Measurements from ENCODE around the gene OXTR. TPM values are rescaled to one million over a fixed set of nuclear protein-coding genes. Genes with fewer than 3 reads are reported as not detected.

Gene OXTR
- total RNA-seq, 1 donor from 2014 or later: 0.70 TPM

GRCh38 chr3:8777201-8777977, 8.0 kb upstream of the OXTR start:
- DNase-seq: no peak
- Mint-ChIP-seq H3K9me3 (no peaks in the 10 kb centered on the region), H3K27me3 (peaks cover 2% of the 10 kb centered on the region), H3K4me1 (no peaks in the 10 kb centered on the region), H3K36me3 (ENCODE audit: low read depth) (no peaks in the 10 kb centered on the region), H3K27ac (no peak overlapping the region), H3K4me3 (no peak overlapping the region)
- intact Hi-C loops (cut with micrococcal nuclease): no loop called here

GRCh38 chr3:8776406-8776805, 7.0 kb upstream of the OXTR start:
- no peak for DNase-seq
- Mint-ChIP-seq H3K4me1 (no peaks in the 10 kb centered on the region), H3K27me3 (peaks cover 3% of the 10 kb centered on the region), H3K4me3 (no peak overlapping the region), H3K9me3 (no peaks in the 10 kb centered on the region), H3K27ac (no peak overlapping the region), H3K36me3 (ENCODE audit: low read depth) (no peaks in the 10 kb centered on the region)
- intact Hi-C loops (cut with micrococcal nuclease): no loop called here

- Mint-ChIP-seq H3K4me3 (no peak overlapping the region), H3K36me3 (ENCODE audit: low read depth) (no peaks in the 10 kb centered on the region), H3K4me1 (no peaks in the 10 kb centered on the region), H3K27me3 (peaks cover 5% of the 10 kb centered on the region), H3K9me3 (no peaks in the 10 kb centered on the region), H3K27ac (no peak overlapping the region)
- DNase-seq: peak; percentile 13
- intact Hi-C loops (cut with micrococcal nuclease): no loop called here
Measured at GRCh38 chr3:8775602-8776001, 6.2 kb upstream of the OXTR start.

GRCh38 chr3:8775181-8775580, 5.8 kb upstream of the OXTR start:
- intact Hi-C loops (cut with micrococcal nuclease): no loop called here
- no peaks in the 10 kb centered on the region for H3K9me3 Mint-ChIP-seq

GRCh38 chr3:8773941-8774542, 4.6 kb upstream of the OXTR start:
- H3K27ac Mint-ChIP-seq: no peak overlapping the region
- intact Hi-C loops (cut with micrococcal nuclease): loop anchor here (5.0 kb wide), 1 partner anchor 118 kb away; no protein-coding TSS in a partner anchor
- peak; percentile 14 for DNase-seq
- no peaks in the 10 kb centered on the region for H3K9me3 Mint-ChIP-seq
- H3K4me1 Mint-ChIP-seq: peaks cover 4% of the 10 kb centered on the region
- H3K36me3 Mint-ChIP-seq (ENCODE audit: low read depth): no peaks in the 10 kb centered on the region
- no peak overlapping the region for H3K4me3 Mint-ChIP-seq
- peaks cover 19% of the 10 kb centered on the region for H3K27me3 Mint-ChIP-seq

More at GRCh38 chr3:8775181-8775580, 5.8 kb upstream of the OXTR start:
- Mint-ChIP-seq H3K36me3 (ENCODE audit: low read depth) (no peaks in the 10 kb centered on the region), H3K27me3 (peaks cover 7% of the 10 kb centered on the region), H3K27ac (no peak overlapping the region), H3K4me1 (no peaks in the 10 kb centered on the region), H3K4me3 (no peak overlapping the region)
- no peak for DNase-seq

- H3K27me3 Mint-ChIP-seq: peaks cover 39% of the 10 kb centered on the region
- H3K4me3 Mint-ChIP-seq: peak overlapping the region; percentile 75
- intact Hi-C loops (cut with micrococcal nuclease): no loop called here
- H3K4me1 Mint-ChIP-seq: peaks cover 10% of the 10 kb centered on the region
- H3K27ac Mint-ChIP-seq: no peak overlapping the region
- no peak for DNase-seq
- no peaks in the 10 kb centered on the region for H3K9me3 Mint-ChIP-seq
- no peaks in the 10 kb centered on the region for H3K36me3 Mint-ChIP-seq (ENCODE audit: low read depth)
Measured at GRCh38 chr3:8768364-8769087, 887 bp downstream of the OXTR start.

- H3K4me3 Mint-ChIP-seq: peak overlapping the region; percentile 16
- intact Hi-C loops (cut with micrococcal nuclease): no loop called here
- peaks cover 10% of the 10 kb centered on the region for H3K4me1 Mint-ChIP-seq
Measured at GRCh38 chr3:8767667-8768363, 1.6 kb downstream of the OXTR start.

GRCh38 chr3:8767256-8767666, 2.2 kb downstream of the OXTR start:
- Mint-ChIP-seq H3K9me3 (no peaks in the 10 kb centered on the region), H3K27ac (no peak overlapping the region), H3K27me3 (peaks cover 39% of the 10 kb centered on the region), H3K4me1 (peaks cover 10% of the 10 kb centered on the region), H3K4me3 (no peak overlapping the region), H3K36me3 (ENCODE audit: low read depth) (no peaks in the 10 kb centered on the region)
- DNase-seq: no peak
- intact Hi-C loops (cut with micrococcal nuclease): no loop called here

More at GRCh38 chr3:8767667-8768363, 1.6 kb downstream of the OXTR start:
- H3K9me3 Mint-ChIP-seq: no peaks in the 10 kb centered on the region
- DNase-seq: peak; percentile 63
- no peak overlapping the region for H3K27ac Mint-ChIP-seq
- peaks cover 39% of the 10 kb centered on the region for H3K27me3 Mint-ChIP-seq
- no peaks in the 10 kb centered on the region for H3K36me3 Mint-ChIP-seq (ENCODE audit: low read depth)

GRCh38 chr3:8766148-8766547, 3.3 kb downstream of the OXTR start:
- Mint-ChIP-seq H3K9me3 (no peaks in the 10 kb centered on the region), H3K36me3 (ENCODE audit: low read depth) (no peaks in the 10 kb centered on the region), H3K4me1 (peaks cover 10% of the 10 kb centered on the region), H3K4me3 (no peak overlapping the region), H3K27ac (no peak overlapping the region), H3K27me3 (peaks cover 36% of the 10 kb centered on the region)
- no peak for DNase-seq
- intact Hi-C loops (cut with micrococcal nuclease): no loop called here

- Mint-ChIP-seq H3K4me3 (no peak overlapping the region), H3K4me1 (peaks cover 10% of the 10 kb centered on the region), H3K36me3 (ENCODE audit: low read depth) (no peaks in the 10 kb centered on the region), H3K27ac (no peak overlapping the region), H3K9me3 (no peaks in the 10 kb centered on the region), H3K27me3 (peaks cover 36% of the 10 kb centered on the region)
- no peak for DNase-seq
- intact Hi-C loops (cut with micrococcal nuclease): no loop called here
Measured at GRCh38 chr3:8765528-8765927, 3.9 kb downstream of the OXTR start.

- H3K9me3 Mint-ChIP-seq: no peaks in the 10 kb centered on the region
Measured at GRCh38 chr3:8764528-8764927, 4.9 kb downstream of the OXTR start.

GRCh38 chr3:8762607-8763377, 6.6 kb downstream of the OXTR start:
- H3K36me3 Mint-ChIP-seq (ENCODE audit: low read depth): no peaks in the 10 kb centered on the region
- peaks cover 13% of the 10 kb centered on the region for H3K27me3 Mint-ChIP-seq
- intact Hi-C loops (cut with micrococcal nuclease): no loop called here
- H3K4me1 Mint-ChIP-seq: no peaks in the 10 kb centered on the region
- DNase-seq: no peak
- no peak overlapping the region for H3K27ac Mint-ChIP-seq
- no peaks in the 10 kb centered on the region for H3K9me3 Mint-ChIP-seq
- no peak overlapping the region for H3K4me3 Mint-ChIP-seq

More at GRCh38 chr3:8764528-8764927, 4.9 kb downstream of the OXTR start:
- H3K27me3 Mint-ChIP-seq: peaks cover 27% of the 10 kb centered on the region
- H3K27ac Mint-ChIP-seq: no peak overlapping the region
- no peak overlapping the region for H3K4me3 Mint-ChIP-seq
- H3K36me3 Mint-ChIP-seq (ENCODE audit: low read depth): no peaks in the 10 kb centered on the region
- peaks cover 10% of the 10 kb centered on the region for H3K4me1 Mint-ChIP-seq
- intact Hi-C loops (cut with micrococcal nuclease): no loop called here
- DNase-seq: no peak

GRCh38 chr3:8761866-8762265, 7.5 kb downstream of the OXTR start:
- intact Hi-C loops (cut with micrococcal nuclease): no loop called here
- H3K4me1 Mint-ChIP-seq: no peaks in the 10 kb centered on the region

More at GRCh38 chr3:8761866-8762265, 7.5 kb downstream of the OXTR start:
- Mint-ChIP-seq H3K4me3 (no peak overlapping the region), H3K27ac (no peak overlapping the region), H3K36me3 (ENCODE audit: low read depth) (no peaks in the 10 kb centered on the region), H3K9me3 (no peaks in the 10 kb centered on the region), H3K27me3 (peaks cover 9% of the 10 kb centered on the region)
- DNase-seq: no peak

Data from activated CD4-positive, alpha-beta T cell treated with anti-CD3 and anti-CD28 coated beads, Interleukin-2, amount 10 ng/mL, durations not matched to agents 24 days and 14 days (primary cell).